NCI-H1092 treated with DMSO at 0.1 percent for 48 hours (cell line): ENCODE measurements around the gene VSIG4.
"Not testable (repeated sequence)": the region's sequence is repeated elsewhere in the genome, so short reads cannot be mapped to it uniquely, and the experiment has no call there.

Experiments
- DNase-seq: peaks from one replicate; lab custom pipeline; 2025; lab: John Stamatoyannopoulos, UW

VSIG4 gene

GRCh38 chrX:66039944-66040343 lies at the start of gene VSIG4:
Gene VSIG4, minus strand, starts transcription at chrX:66040080. Its CDS starts 82 bp downstream, at chrX:66039998.
- DNase-seq: no peak

- no peak for DNase-seq
These were observed 36.9 kb upstream of the VSIG4 start for GRCh38 chrX:66076801-66077200.

- DNase-seq: no peak
These were observed 35.3 kb upstream of the VSIG4 start for GRCh38 chrX:66074920-66075879.

- no peak for DNase-seq
These were observed 31.2 kb upstream of the VSIG4 start for GRCh38 chrX:66071126-66071525.

- DNase-seq: no peak
These were observed 24.4 kb upstream of the VSIG4 start for GRCh38 chrX:66064261-66064660.

GRCh38 chrX:66057019-66057418 lies 17.1 kb upstream of the VSIG4 start:
- DNase-seq: not testable (repeated sequence)

- DNase-seq: no peak
These were observed 15.1 kb upstream of the VSIG4 start for GRCh38 chrX:66054978-66055377.

GRCh38 chrX:66053414-66053813 lies 13.5 kb upstream of the VSIG4 start:
- no peak for DNase-seq

- no peak for DNase-seq
These were observed 12.1 kb upstream of the VSIG4 start for GRCh38 chrX:66051980-66052379.

GRCh38 chrX:66050140-66050569 lies 10.3 kb upstream of the VSIG4 start:
- DNase-seq: no peak

- no peak for DNase-seq
These were observed 9.2 kb upstream of the VSIG4 start for GRCh38 chrX:66049056-66049455.

- no peak for DNase-seq
These were observed 6.8 kb upstream of the VSIG4 start for GRCh38 chrX:66046612-66047235.

GRCh38 chrX:66045894-66046293 lies 6.0 kb upstream of the VSIG4 start:
- DNase-seq: no peak

GRCh38 chrX:66043584-66043983 lies 3.7 kb upstream of the VSIG4 start:
- DNase-seq: no peak

GRCh38 chrX:66042307-66043077 lies 2.6 kb upstream of the VSIG4 start:
- DNase-seq: no peak

- no peak for DNase-seq
These were observed 1.8 kb downstream of the VSIG4 start for GRCh38 chrX:66038115-66038514.

GRCh38 chrX:66036231-66036630 lies 3.6 kb downstream of the VSIG4 start:
- DNase-seq: no peak

- no peak for DNase-seq
These were observed 4.2 kb downstream of the VSIG4 start for GRCh38 chrX:66035667-66036066.

GRCh38 chrX:66030505-66031317 lies 9.2 kb downstream of the VSIG4 start:
- no peak for DNase-seq

GRCh38 chrX:66028936-66029335 lies 10.9 kb downstream of the VSIG4 start:
- no peak for DNase-seq

GRCh38 chrX:66024570-66024969 lies 15.3 kb downstream of the VSIG4 start:
- DNase-seq: no peak

- no peak for DNase-seq
These were observed 15.8 kb downstream of the VSIG4 start for GRCh38 chrX:66024092-66024467.
